Effector memory CD4-positive, alpha-beta T cell (primary cell): ENCODE measurements around the gene HNRNPA3.

Experiments
- DNase-seq, 3 donors: peaks; one replicate each; pipeline ENCODE4 v3.0.0-alpha.2; 2020
- H3K27ac ChIP-seq: 2 replicates; pipeline ENCODE4 v1.7.0; 2013; ENCODE audit warnings: mild to moderate bottlenecking, low read length, moderate library complexity; ENCODE audit not compliant: insufficient read depth, poor library complexity, severe bottlenecking
- H3K27me3 ChIP-seq: replicated peaks from 2 replicates; pipeline ENCODE4 v1.7.0; 2013; ENCODE audit warnings: mild to moderate bottlenecking, low read length; ENCODE audit not compliant: insufficient read depth, control insufficient read depth, poor library complexity, severe bottlenecking
- H3K36me3 ChIP-seq: 2 replicates; pipeline ENCODE4 v1.7.0; 2013; ENCODE audit warnings: mild to moderate bottlenecking, low read length, moderate library complexity; ENCODE audit not compliant: control insufficient read depth, insufficient read depth
- H3K4me1 ChIP-seq: 2 replicates; pipeline ENCODE4 v1.7.0; 2013; ENCODE audit warnings: low read length, mild to moderate bottlenecking; ENCODE audit not compliant: control insufficient read depth, insufficient read depth, poor library complexity, severe bottlenecking
- H3K4me3 ChIP-seq: 2 replicates; pipeline ENCODE4 v1.7.0; 2013; ENCODE audit warnings: low read length, low read depth, mild to moderate bottlenecking; ENCODE audit not compliant: insufficient read depth, poor library complexity, severe bottlenecking
- H3K9me3 ChIP-seq: 2 replicates; pipeline ENCODE4 v1.7.0; 2013; ENCODE audit warnings: mild to moderate bottlenecking, low read length, moderate library complexity; ENCODE audit not compliant: control insufficient read depth

The HNRNPA3 gene

DNA sequence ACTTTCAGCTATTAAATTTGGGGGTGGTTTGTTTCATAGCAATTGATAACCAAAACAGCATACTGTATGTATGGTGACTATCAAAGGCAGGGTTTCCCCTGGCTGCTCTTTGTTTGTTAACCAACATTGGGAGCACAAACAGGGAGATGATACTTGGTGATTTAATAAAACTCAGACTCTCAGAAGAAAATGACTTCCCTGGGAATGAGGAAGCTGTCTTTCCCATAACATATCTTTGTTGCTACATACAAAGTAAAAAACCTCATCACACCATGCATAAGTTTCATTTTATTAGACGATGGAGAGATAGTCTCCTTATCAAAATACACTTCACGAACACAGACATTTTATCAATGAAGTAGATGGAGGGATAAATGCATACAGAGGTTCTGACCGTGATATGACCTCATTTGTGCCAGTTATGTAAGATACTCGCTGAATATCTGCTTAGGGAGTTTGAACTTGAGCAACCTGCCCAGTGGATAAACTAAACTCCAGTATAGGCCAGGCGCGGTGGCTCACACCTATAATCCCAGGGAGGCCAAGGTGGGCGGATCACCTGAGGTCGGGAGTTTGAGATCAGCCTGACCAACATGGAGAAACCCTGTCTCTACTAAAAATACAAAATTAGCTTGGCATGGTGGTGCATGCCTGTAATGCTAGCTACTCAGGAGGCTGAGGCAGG lies 55.7 kb downstream of the HNRNPA3 start:
- Histone ChIP-seq H3K4me3 (no peak overlapping the region), H3K27ac (no peak overlapping the region), H3K36me3 (no peaks in the 10 kb centered on the region), H3K9me3 (no peaks in the 10 kb centered on the region), H3K4me1 (peaks cover 6% of the 10 kb centered on the region), H3K27me3 (no peaks in the 10 kb centered on the region)
- no peak for DNase-seq

- no peak overlapping the region for H3K27ac ChIP-seq
- H3K36me3 ChIP-seq: no peaks in the 10 kb centered on the region
These were observed 56.3 kb downstream of the HNRNPA3 start for GRCh38 chr2:177268901-177269300.

DNA sequence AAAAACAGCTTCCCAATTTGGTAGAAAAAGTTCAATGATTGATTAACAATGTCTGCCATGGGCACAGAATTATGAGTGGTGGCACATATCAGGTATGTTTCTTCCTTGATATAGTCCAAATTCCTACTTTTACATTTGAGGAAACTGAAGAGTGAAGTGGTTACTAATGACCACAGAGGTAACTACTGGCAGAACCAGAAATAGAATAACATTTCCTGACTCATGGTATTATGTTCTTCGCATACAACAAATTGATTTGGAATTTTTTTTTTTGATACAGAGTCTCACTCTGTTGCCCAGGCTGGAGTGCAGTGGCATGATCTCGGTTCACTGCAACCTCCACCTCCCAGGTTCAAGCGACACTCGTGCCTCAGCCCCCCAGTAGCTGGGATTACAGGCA lies 57.9 kb downstream of the HNRNPA3 start:
- no peak overlapping the region for H3K27ac ChIP-seq
- H3K27me3 ChIP-seq: no peaks in the 10 kb centered on the region
- no peaks in the 10 kb centered on the region for H3K9me3 ChIP-seq
- peaks cover 6% of the 10 kb centered on the region for H3K4me1 ChIP-seq
- no peaks in the 10 kb centered on the region for H3K36me3 ChIP-seq
- DNase-seq: no peak
- H3K4me3 ChIP-seq: no peak overlapping the region

More at GRCh38 chr2:177268901-177269300, 56.3 kb downstream of the HNRNPA3 start:
- Histone ChIP-seq H3K4me1 (peaks cover 6% of the 10 kb centered on the region), H3K4me3 (no peak overlapping the region), H3K27me3 (no peaks in the 10 kb centered on the region), H3K9me3 (no peaks in the 10 kb centered on the region)
- no peak for DNase-seq

- no peaks in the 10 kb centered on the region for H3K36me3 ChIP-seq
- no peak overlapping the region for H3K27ac ChIP-seq
- DNase-seq: no peak
- H3K4me1 ChIP-seq: no peaks in the 10 kb centered on the region
- H3K27me3 ChIP-seq: no peaks in the 10 kb centered on the region
- no peaks in the 10 kb centered on the region for H3K9me3 ChIP-seq
- no peak overlapping the region for H3K4me3 ChIP-seq
These were observed 59.5 kb downstream of the HNRNPA3 start for GRCh38 chr2:177271981-177272666.

- Histone ChIP-seq H3K9me3 (no peaks in the 10 kb centered on the region), H3K4me1 (no peaks in the 10 kb centered on the region), H3K27ac (no peak overlapping the region), H3K36me3 (no peaks in the 10 kb centered on the region), H3K4me3 (no peak overlapping the region), H3K27me3 (no peaks in the 10 kb centered on the region)
- DNase-seq: no peak
These were observed 60.2 kb downstream of the HNRNPA3 start for GRCh38 chr2:177272765-177273164.

DNA sequence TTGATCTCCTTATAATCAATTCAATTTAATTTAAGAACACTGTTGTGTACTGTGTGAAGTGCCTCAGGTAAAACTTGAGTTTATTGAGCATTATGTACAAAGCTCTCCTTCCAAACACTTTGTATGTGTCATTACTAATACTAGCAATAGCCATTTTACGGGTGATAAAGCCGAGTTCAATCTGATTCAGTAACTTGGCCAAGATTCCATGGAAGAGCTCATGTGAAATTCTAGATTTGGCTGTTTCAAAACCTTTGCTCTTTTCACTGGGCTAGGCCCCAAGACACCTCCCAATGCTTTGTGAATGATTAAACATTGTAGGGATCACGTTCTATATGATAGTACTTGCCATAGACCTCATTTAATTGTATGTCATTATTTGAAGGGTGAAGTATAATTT lies 60.8 kb downstream of the HNRNPA3 start:
- DNase-seq: no peak
- Histone ChIP-seq H3K36me3 (no peaks in the 10 kb centered on the region), H3K4me1 (no peaks in the 10 kb centered on the region), H3K27me3 (no peaks in the 10 kb centered on the region), H3K9me3 (no peaks in the 10 kb centered on the region), H3K27ac (no peak overlapping the region), H3K4me3 (no peak overlapping the region)
